MG63 (cell line): ENCODE measurements around the gene FADS2. TPM values are rescaled to one million over a fixed set of nuclear protein-coding genes. Genes with fewer than 3 reads are reported as not detected.
A peak's percentile ranks its signal among the peaks of the same experiment; 100 is the strongest.
"Not testable (repeated sequence)": the region's sequence is repeated elsewhere in the genome, so short reads cannot be mapped to it uniquely, and the experiment has no call there.

Experiments used
- DNase-seq: peaks from one replicate; pipeline ENCODE4 v3.0.0-alpha.2; 2020
- H3K27me3 ChIP-seq: fragments of 250-450 bp; sonication (Bioruptor Pico); 2 replicates; pipeline ENCODE4 v1.5.1; 2020; ENCODE audit warnings: mild to moderate bottlenecking, moderate library complexity
- H3K36me3 ChIP-seq: fragments of 250-450 bp; sonication (Bioruptor Pico); 2 replicates; pipeline ENCODE4 v1.5.1; 2020; ENCODE audit warnings: mild to moderate bottlenecking, moderate library complexity
- H3K4me3 ChIP-seq: fragments of 250-450 bp; sonication (Bioruptor Pico); 2 replicates; pipeline ENCODE4 v1.5.1; 2020; ENCODE audit warnings: mild to moderate bottlenecking, moderate library complexity
- H3K9me3 ChIP-seq: fragments of 250-450 bp; sonication (Bioruptor Pico); 2 replicates; pipeline ENCODE4 v1.5.1; 2020; ENCODE audit warnings: mild to moderate bottlenecking, moderate library complexity
- total RNA-seq: library from RNA; depleted of rRNA; stranded (reverse); fragments of >200 nt; shearing (Covaris generic); gene quantifications from 2 replicates; pipeline ENCODE4 v1.2.3, GENCODE V29; 2014; ENCODE audit warnings: low replicate concordance

The FADS2 gene
- total RNA-seq, 1 experiment from 2014 or later = 22.6 TPM

GRCh38 chr11:61869708-61870451, 41.8 kb downstream of the FADS2 start:
- no peak for DNase-seq
- Histone ChIP-seq H3K4me3 (no peak overlapping the region), H3K36me3 (no peaks in the 10 kb centered on the region), H3K9me3 (no peaks in the 10 kb centered on the region), H3K27me3 (no peaks in the 10 kb centered on the region)

GRCh38 chr11:61870541-61871031, 42.5 kb downstream of the FADS2 start:
- H3K36me3 ChIP-seq = no peaks in the 10 kb centered on the region
- H3K9me3 ChIP-seq = no peaks in the 10 kb centered on the region
- DNase-seq = no peak
- H3K4me3 ChIP-seq = no peak overlapping the region
- no peaks in the 10 kb centered on the region for H3K27me3 ChIP-seq

GRCh38 chr11:61871158-61871597, 43.1 kb downstream of the FADS2 start:
- DNase-seq = peak; percentile 79
- Histone ChIP-seq H3K36me3 (no peaks in the 10 kb centered on the region), H3K4me3 (no peak overlapping the region), H3K9me3 (no peaks in the 10 kb centered on the region), H3K27me3 (no peaks in the 10 kb centered on the region)

- DNase-seq = no peak
- H3K36me3 ChIP-seq = no peaks in the 10 kb centered on the region
- no peak overlapping the region for H3K4me3 ChIP-seq
- H3K27me3 ChIP-seq = no peaks in the 10 kb centered on the region
- no peaks in the 10 kb centered on the region for H3K9me3 ChIP-seq
These were observed 45.0 kb downstream of the FADS2 start for GRCh38 chr11:61872935-61873565.

- H3K4me3 ChIP-seq = no peak overlapping the region
- H3K36me3 ChIP-seq = no peaks in the 10 kb centered on the region
- no peaks in the 10 kb centered on the region for H3K27me3 ChIP-seq
- H3K9me3 ChIP-seq = no peaks in the 10 kb centered on the region
- no peak for DNase-seq
These were observed 45.7 kb downstream of the FADS2 start for GRCh38 chr11:61873588-61874376.

GRCh38 chr11:61874377-61874809, 46.3 kb downstream of the FADS2 start:
- H3K36me3 ChIP-seq = peaks cover 2% of the 10 kb centered on the region; the same call in 1 of the 2 replicates
- no peaks in the 10 kb centered on the region for H3K9me3 ChIP-seq
- DNase-seq = peak; percentile 47

GRCh38 chr11:61874853-61875252, 46.8 kb downstream of the FADS2 start:
- Histone ChIP-seq H3K4me3 (no peak overlapping the region), H3K36me3 (peaks cover 2% of the 10 kb centered on the region; the same call in 1 of the 2 replicates), H3K9me3 (no peaks in the 10 kb centered on the region), H3K27me3 (no peaks in the 10 kb centered on the region)
- no peak for DNase-seq

More at GRCh38 chr11:61874377-61874809, 46.3 kb downstream of the FADS2 start:
- Histone ChIP-seq H3K27me3 (no peaks in the 10 kb centered on the region), H3K4me3 (no peak overlapping the region)

- Histone ChIP-seq H3K36me3 (peaks cover 2% of the 10 kb centered on the region; the same call in 1 of the 2 replicates), H3K27me3 (no peaks in the 10 kb centered on the region), H3K4me3 (no peak overlapping the region), H3K9me3 (no peaks in the 10 kb centered on the region)
- no peak for DNase-seq
These were observed 47.6 kb downstream of the FADS2 start for GRCh38 chr11:61875698-61876097.

- no peaks in the 10 kb centered on the region for H3K27me3 ChIP-seq
- H3K4me3 ChIP-seq = no peak overlapping the region
- H3K9me3 ChIP-seq = no peaks in the 10 kb centered on the region
- peaks cover 2% of the 10 kb centered on the region; the same call in 1 of the 2 replicates for H3K36me3 ChIP-seq
- DNase-seq = no peak
These were observed 51.1 kb downstream of the FADS2 start for GRCh38 chr11:61879152-61879551.

- H3K36me3 ChIP-seq = peaks cover 2% of the 10 kb centered on the region
- DNase-seq = no peak
These were observed 51.9 kb downstream of the FADS2 start for GRCh38 chr11:61880031-61880430.

GRCh38 chr11:61880454-61880853, 52.4 kb downstream of the FADS2 start:
- DNase-seq = no peak
- Histone ChIP-seq H3K36me3 (peaks cover 2% of the 10 kb centered on the region), H3K9me3 (no peaks in the 10 kb centered on the region), H3K27me3 (no peaks in the 10 kb centered on the region), H3K4me3 (no peak overlapping the region)

More at GRCh38 chr11:61880031-61880430, 51.9 kb downstream of the FADS2 start:
- no peak overlapping the region for H3K4me3 ChIP-seq
- no peaks in the 10 kb centered on the region for H3K9me3 ChIP-seq
- no peaks in the 10 kb centered on the region for H3K27me3 ChIP-seq

- no peaks in the 10 kb centered on the region for H3K9me3 ChIP-seq
- DNase-seq = no peak
- no peaks in the 10 kb centered on the region for H3K27me3 ChIP-seq
- no peak overlapping the region for H3K4me3 ChIP-seq
- H3K36me3 ChIP-seq = peaks cover 2% of the 10 kb centered on the region
These were observed 53.3 kb downstream of the FADS2 start for GRCh38 chr11:61881397-61881796.

GRCh38 chr11:61882267-61882666, 54.2 kb downstream of the FADS2 start:
- H3K9me3 ChIP-seq, H3K36me3 ChIP-seq, H3K27me3 ChIP-seq, H3K4me3 ChIP-seq: not testable (repeated sequence)
- peak; percentile 32 for DNase-seq

- peaks cover 7% of the 10 kb centered on the region for H3K36me3 ChIP-seq
- no peak for DNase-seq
These were observed 54.8 kb downstream of the FADS2 start for GRCh38 chr11:61882879-61883278.

GRCh38 chr11:61883327-61883726, 55.2 kb downstream of the FADS2 start:
- Histone ChIP-seq H3K36me3 (peaks cover 9% of the 10 kb centered on the region), H3K4me3 (no peak overlapping the region), H3K9me3 (no peaks in the 10 kb centered on the region), H3K27me3 (no peaks in the 10 kb centered on the region)
- DNase-seq = no peak

More at GRCh38 chr11:61882879-61883278, 54.8 kb downstream of the FADS2 start:
- Histone ChIP-seq H3K9me3 (no peaks in the 10 kb centered on the region), H3K27me3 (no peaks in the 10 kb centered on the region), H3K4me3 (no peak overlapping the region)

- DNase-seq = no peak
- H3K9me3 ChIP-seq = no peaks in the 10 kb centered on the region
- peaks cover 11% of the 10 kb centered on the region for H3K36me3 ChIP-seq
These were observed 55.8 kb downstream of the FADS2 start for GRCh38 chr11:61883947-61884346.

More at GRCh38 chr11:61883947-61884346, 55.8 kb downstream of the FADS2 start:
- Histone ChIP-seq H3K27me3 (no peaks in the 10 kb centered on the region), H3K4me3 (no peak overlapping the region)
